A549 (cell line): ENCODE data around the gene CSTF1. TPM values are rescaled to one million over a fixed set of nuclear protein-coding genes. Genes with fewer than 3 reads are reported as not detected.
A peak's percentile ranks its signal among the peaks of the same experiment; 100 is the strongest.

Experiments used
- ATAC-seq, 2 experiments: fragments of 200-7000 bp in 1 of 2; fragments of >200 bp in 1 of 2; cut with Nextera tagmentation in 1 of 2; cut with Tn5 transposase in 1 of 2; 3 replicates each; pipeline versions ENCODE4 v1.8.0 to v1.9.1; 2018 to 2020; ENCODE audit warnings: mild to moderate bottlenecking in 1 of 2, moderate library complexity in 1 of 2
- CTCF ChIA-PET: fragments of 300-600 bp; sonication (Branson Sonifier 250); formaldehyde crosslinking; extraction: SDS; loops from one replicate; lab custom pipeline; 2021; ENCODE audit warnings: antibody characterized with exemption, inconsistent platforms; lab: Yijun Ruan, JAX
- POLR2A ChIA-PET: fragments of 350-600 bp; formaldehyde crosslinking; extraction: SDS; loops from one replicate; lab custom pipeline; 2021; ENCODE audit warnings: antibody characterized with exemption, inconsistent platforms; lab: Yijun Ruan, JAX
- DNase-seq, 2 experiments: peaks; one replicate each; pipeline versions ENCODE4 v3.0.0 to v3.0.0-alpha.2; 2011 to 2016; ENCODE audit warnings: low read depth in 1 of 2, low spot score in 1 of 2
- FAIRE-seq: peaks from 2 replicates; lab custom pipeline; 2011; peaks lifted over from hg19 to GRCh38; lab: Jason Lieb, UNC
- H3K27ac ChIP-seq, 2 experiments: fragments of >200 bp; sonication (Bioruptor Twin); formaldehyde crosslinking; 3 replicates each; pipeline ENCODE4 v1.5.1; 2016 to 2017
- H3K4me1 ChIP-seq: fragments of >200 bp; sonication (Bioruptor Twin); formaldehyde crosslinking; 3 replicates; pipeline ENCODE4 v1.6.1; 2016
- H3K4me2 ChIP-seq: fragments of >200 bp; sonication (Bioruptor Twin); formaldehyde crosslinking; 3 replicates; pipeline ENCODE4 v1.6.1; 2016
- H3K4me3 ChIP-seq: fragments of >200 bp; sonication (Bioruptor Twin); formaldehyde crosslinking; 3 replicates; pipeline ENCODE4 v1.5.1; 2016
- H3K9me3 ChIP-seq: fragments of >200 bp; sonication (Bioruptor Twin); formaldehyde crosslinking; 3 replicates; pipeline ENCODE4 v1.6.1; 2016
- BCL3 ChIP-seq: fragments of >200 bp; sonication (Bioruptor Twin); formaldehyde crosslinking; IDR thresholded peaks from 3 replicates; pipeline ENCODE4 v1.6.1; 2016
- BHLHE40 ChIP-seq: IDR thresholded peaks from 2 replicates; pipeline ENCODE4 v1.6.1; 2012; ENCODE audit warnings: low read depth, low read length, inconsistent platforms
- CBX8 ChIP-seq: fragments of 200-600 bp; sonication (generic); IDR thresholded peaks from 2 replicates; pipeline ENCODE4 v1.6.1; 2016
- CEBPB ChIP-seq, 2 experiments: fragments of >200 bp in 1 of 2; sonication (Bioruptor Twin) in 1 of 2; formaldehyde crosslinking in 1 of 2; IDR thresholded peaks; 2 replicates each; pipeline ENCODE4 v1.6.1; 2012 to 2016
- CHD2 ChIP-seq: fragments of 150-350 bp; IDR thresholded peaks from 2 replicates; pipeline ENCODE4 v1.6.1; 2014; ENCODE audit warnings: low read length; ENCODE audit not compliant: partially characterized antibody
- CTCF ChIP-seq: fragments of >200 bp; sonication (Bioruptor Twin); formaldehyde crosslinking; IDR thresholded peaks from 3 replicates; pipeline ENCODE4 v1.5.1; 2016
- E2F6 ChIP-seq: IDR thresholded peaks from 2 replicates; pipeline ENCODE4 v1.6.1; 2012; ENCODE audit warnings: low read depth, borderline replicate concordance
- EHF ChIP-seq: fragments of 250-450 bp; sonication (Bioruptor Pico); IDR thresholded peaks from 2 replicates; pipeline ENCODE4 v1.5.0; 2020; ENCODE audit warnings: mild to moderate bottlenecking
- EHMT2 ChIP-seq: fragments of 200-600 bp; sonication (generic); IDR thresholded peaks from 2 replicates; pipeline ENCODE4 v1.6.1; 2016; ENCODE audit warnings: antibody characterized with exemption, low read depth, mild to moderate bottlenecking, moderate library complexity
- ESRRA ChIP-seq: fragments of 150-350 bp; IDR thresholded peaks from 2 replicates; pipeline ENCODE4 v1.6.1; 2014; ENCODE audit warnings: mild to moderate bottlenecking, low read length, borderline replicate concordance
- FOSB ChIP-seq: fragments of 250-450 bp; sonication (Bioruptor Pico); IDR thresholded peaks from 2 replicates; pipeline ENCODE4 v1.5.0; 2020; ENCODE audit warnings: mild to moderate bottlenecking, moderate library complexity
- FOSL2 ChIP-seq, 2 experiments: fragments of 450-650 bp in 1 of 2; fragments of >200 bp in 1 of 2; sonication (Bioruptor Twin) in 1 of 2; formaldehyde crosslinking; IDR thresholded peaks; 2 replicates each; pipeline versions ENCODE4 v1.5.0 to v1.6.1; 2016 to 2020; ENCODE audit warnings: mild to moderate bottlenecking in 1 of 2, moderate library complexity in 1 of 2
- GATA3 ChIP-seq: IDR thresholded peaks from 2 replicates; pipeline ENCODE4 v1.6.1; 2012; ENCODE audit warnings: borderline replicate concordance
- HDAC2 ChIP-seq: fragments of 200-600 bp; sonication (generic); IDR thresholded peaks from 2 replicates; pipeline ENCODE4 v1.6.1; 2016
- HOXB13 ChIP-seq: fragments of 250-450 bp; sonication (Bioruptor Pico); IDR thresholded peaks from 2 replicates; pipeline ENCODE4 v1.5.0; 2020; ENCODE audit warnings: low read depth, mild to moderate bottlenecking, moderate library complexity
- KDM1A ChIP-seq: fragments of 200-600 bp; sonication (generic); IDR thresholded peaks from 2 replicates; pipeline ENCODE4 v1.6.1; 2016; ENCODE audit warnings: low read depth, mild to moderate bottlenecking
- KDM5A ChIP-seq: fragments of 200-600 bp; sonication (generic); IDR thresholded peaks from 2 replicates; pipeline ENCODE4 v1.6.1; 2016; ENCODE audit warnings: antibody characterized with exemption, mild to moderate bottlenecking
- MYC ChIP-seq: IDR thresholded peaks from 2 replicates; pipeline ENCODE4 v1.6.1; 2012; ENCODE audit warnings: mild to moderate bottlenecking, inconsistent platforms, low read length, improper control_type of control experiment, borderline replicate concordance
- PHF8 ChIP-seq: fragments of 200-600 bp; sonication (generic); IDR thresholded peaks from 2 replicates; pipeline ENCODE4 v1.6.1; 2016; ENCODE audit warnings: low read depth, mild to moderate bottlenecking, antibody characterized with exemption, moderate library complexity, borderline replicate concordance
- RAD21 ChIP-seq, 2 experiments: fragments of >200 bp in 1 of 2; sonication (Bioruptor Twin) in 1 of 2; formaldehyde crosslinking in 1 of 2; IDR thresholded peaks in 1 of 2; conservative IDR thresholded peaks in 1 of 2; 2 replicates in 1 of 2; 3 replicates in 1 of 2; pipeline ENCODE4 v1.6.1; 2012 to 2018; ENCODE audit warnings: inconsistent platforms in 1 of 2
- RCOR1 ChIP-seq: fragments of 150-350 bp; IDR thresholded peaks from 2 replicates; pipeline ENCODE4 v1.6.1; 2014; ENCODE audit warnings: antibody characterized with exemption, low read length, low read depth
- SMC3 ChIP-seq: fragments of >200 bp; sonication (Bioruptor Twin); formaldehyde crosslinking; IDR thresholded peaks from 3 replicates; pipeline ENCODE4 v1.6.1; 2018; ENCODE audit warnings: inconsistent platforms
- ZFP36 ChIP-seq: fragments of 450-650 bp; IDR thresholded peaks from 2 replicates; pipeline ENCODE4 v1.6.1; 2014; ENCODE audit warnings: borderline replicate concordance; ENCODE audit not compliant: partially characterized antibody
- WGBS: methylation state at CpG from one replicate; pipeline ENCODE4 v1.1.6; 2017; ENCODE audit errors: missing lambda C conversion rate; 5-methylcytosine and 5-hydroxymethylcytosine counted together
- polyA plus RNA-seq, 4 experiments: library from polyadenylated mRNA; depleted of rRNA in 3 of 4; stranded (reverse); fragments of >200 nt; fragmentation: RNase III in 1 of 4; extraction: RNeasy Plus Mini Kit Qiagen cat#74134 plus additional on column Dnase treatment in 1 of 4; gene quantifications; 2 replicates in 3 of 4; 3 replicates in 1 of 4; pipeline ENCODE4 v1.2.3, GENCODE V29; 2011 to 2017

The CSTF1 gene
- polyA plus RNA-seq, 2 of the 4 experiments (the other 2 are of a cell fraction) = 40.9 to 79.9 TPM

- H3K27ac ChIP-seq = peak overlapping the region in 1 of 2 experiments; percentile 60; a peak in 4 of 6 replicates
- H3K4me2 ChIP-seq = peak overlapping the region; percentile 60
- ChIA-PET CTCF (interaction anchor here (1.0 to 1.2 kb wide), 4 partner anchors 10 to 22 kb away, joined by 3 to 5 read pairs (median 3); partner anchors contain the start of gene CASS4), POLR2A (interaction anchor here (0.8 to 1.0 kb wide), 2 partner anchors 46 to 219 kb away, joined by 3 to 5 read pairs; partner anchors contain the start of gene RTF2)
- DNase-seq (peak; percentile 21 to 24), ATAC-seq (peak; percentile 43 to 64; a peak in 4 of 6 replicates), FAIRE-seq (no peak)
- H3K9me3 ChIP-seq = no peaks in the 10 kb centered on the region
- no peak for TF ChIP-seq CEBPB (IDR thresholded peaks at IDR 0.05)
- no peak for TF ChIP-seq ZFP36
- TF ChIP-seq EHF = no peak
- no peak for TF ChIP-seq EHMT2
- TF ChIP-seq HDAC2 = no peak
- no peak for TF ChIP-seq RAD21 (conservative IDR thresholded peaks at IDR 0.05 in 1 of 2, IDR thresholded peaks at IDR 0.05 in 1 of 2)
- no peak for TF ChIP-seq BHLHE40
- TF ChIP-seq KDM5A = no peak
- TF ChIP-seq PHF8 = no peak
- no peak for TF ChIP-seq GATA3
- H3K4me3 ChIP-seq = no peak overlapping the region
- peaks cover 13% of the 10 kb centered on the region; the same call in 2 of the 3 replicates for H3K4me1 ChIP-seq
- WGBS = 58% methylated on average over 9 of the region's 9 CpGs
Observed at GRCh38 chr20:56422076-56422823, 29.8 kb downstream of the CSTF1 start.

- TF ChIP-seq CTCF = no peak
- no peak for TF ChIP-seq MYC
- TF ChIP-seq FOSB (CRISPR knock-in tag) = no peak
- TF ChIP-seq E2F6 = no peak
- no peak for TF ChIP-seq BCL3
- TF ChIP-seq, all 56 proteins: peak for 0
- POLR2A ChIA-PET = interaction anchor here (0.8 to 1.0 kb wide), 2 partner anchors 46 to 220 kb away, joined by 3 to 5 read pairs; partner anchors contain the start of gene RTF2
- peak overlapping the region in 1 of 2 experiments; percentile 60; a peak in 3 of 6 replicates for H3K27ac ChIP-seq
- FAIRE-seq (no peak), DNase-seq (no peak), ATAC-seq (no peak)
- 78% methylated on average over 4 of the region's 4 CpGs for WGBS
- CTCF ChIA-PET = interaction anchor here (1.0 to 1.2 kb wide), 4 partner anchors 10 to 22 kb away, joined by 3 to 5 read pairs (median 3); partner anchors contain the start of gene CASS4
- H3K4me2 ChIP-seq = peak overlapping the region; percentile 60
- H3K4me3 ChIP-seq = no peak overlapping the region
- H3K9me3 ChIP-seq = no peaks in the 10 kb centered on the region
- H3K4me1 ChIP-seq = peaks cover 13% of the 10 kb centered on the region; the same call in 2 of the 3 replicates
Observed at GRCh38 chr20:56422824-56423189, 30.4 kb downstream of the CSTF1 start.

- POLR2A ChIA-PET = interaction anchor here (1.0 kb wide), 1 partner anchor 220 kb away, joined by 5 read pairs; no protein-coding TSS in a partner anchor
- WGBS = 97% methylated on average over 1 of the region's 1 CpG
- Histone ChIP-seq H3K9me3 (no peaks in the 10 kb centered on the region), H3K27ac (peak overlapping the region in 1 of 2 experiments; percentile 60; a peak in 3 of 6 replicates), H3K4me3 (no peak overlapping the region), H3K4me2 (no peak overlapping the region), H3K4me1 (peaks cover 13% of the 10 kb centered on the region; the same call in 2 of the 3 replicates)
- no peak for TF ChIP-seq SMC3
- TF ChIP-seq FOSL2 (IDR thresholded peaks at IDR 0.05) = no peak
- no peak for TF ChIP-seq FOSL2 (CRISPR knock-in tag; IDR thresholded peaks at IDR 0.05)
- no peak for TF ChIP-seq CBX8
- no peak for TF ChIP-seq EHMT2
- TF ChIP-seq PHF8 = no peak
- TF ChIP-seq HOXB13 (CRISPR knock-in tag) = no peak
- no peak for TF ChIP-seq RCOR1
- TF ChIP-seq CHD2 = no peak
- no peak for TF ChIP-seq ESRRA
- no peak for TF ChIP-seq KDM1A
- ATAC-seq = no peak
- no peak for DNase-seq
- CTCF ChIA-PET = interaction anchor here (0.5 to 1.3 kb wide), 4 partner anchors 9 to 24 kb away, joined by 3 to 5 read pairs (median 4); partner anchors contain the start of gene CASS4
- no peak for FAIRE-seq
Observed at GRCh38 chr20:56423211-56423610, 30.8 kb downstream of the CSTF1 start.
